Measurements from ENCODE around the gene CORO2B. TPM values are rescaled to one million over a fixed set of nuclear protein-coding genes. Genes with fewer than 3 reads are reported as not detected.

CORO2B gene
- total and polyA plus RNA-seq, 8 donors = 3.0 to 27.7 (median 21.0) TPM

DNA sequence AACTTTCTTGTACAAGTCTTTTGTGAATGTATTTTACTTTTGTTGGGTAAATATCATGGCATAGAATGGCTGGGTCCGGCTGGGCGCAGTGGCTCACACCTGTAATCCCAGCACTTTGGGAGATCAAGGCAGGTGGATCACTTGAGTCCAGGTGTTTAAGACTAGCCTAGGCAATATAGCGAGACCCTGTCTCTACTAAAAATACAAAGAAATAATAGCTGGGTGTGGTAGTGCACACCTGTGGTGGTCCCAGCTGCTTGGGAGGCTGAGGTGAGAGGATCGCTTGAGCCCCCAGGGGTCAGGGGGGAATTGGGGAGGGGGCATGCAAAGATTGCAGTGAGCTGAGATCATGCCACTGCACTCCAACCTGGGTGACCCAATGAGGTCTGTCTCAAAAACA is 189.0 kb downstream of the CORO2B start:
- Histone ChIP-seq H3K27ac (no peak overlapping the region), H3K36me3 (no peaks in the 10 kb centered on the region), H3K9me3 (no peaks in the 10 kb centered on the region), H3K4me3 (no peak overlapping the region), H3K27me3 (no peaks in the 10 kb centered on the region), H3K4me1 (no peaks in the 10 kb centered on the region)
- DNase-seq = no peak
- intact Hi-C loops (cut with DNase I) = no loop called here
- no peak for ATAC-seq
- TF ChIP-seq, protein P1, sequence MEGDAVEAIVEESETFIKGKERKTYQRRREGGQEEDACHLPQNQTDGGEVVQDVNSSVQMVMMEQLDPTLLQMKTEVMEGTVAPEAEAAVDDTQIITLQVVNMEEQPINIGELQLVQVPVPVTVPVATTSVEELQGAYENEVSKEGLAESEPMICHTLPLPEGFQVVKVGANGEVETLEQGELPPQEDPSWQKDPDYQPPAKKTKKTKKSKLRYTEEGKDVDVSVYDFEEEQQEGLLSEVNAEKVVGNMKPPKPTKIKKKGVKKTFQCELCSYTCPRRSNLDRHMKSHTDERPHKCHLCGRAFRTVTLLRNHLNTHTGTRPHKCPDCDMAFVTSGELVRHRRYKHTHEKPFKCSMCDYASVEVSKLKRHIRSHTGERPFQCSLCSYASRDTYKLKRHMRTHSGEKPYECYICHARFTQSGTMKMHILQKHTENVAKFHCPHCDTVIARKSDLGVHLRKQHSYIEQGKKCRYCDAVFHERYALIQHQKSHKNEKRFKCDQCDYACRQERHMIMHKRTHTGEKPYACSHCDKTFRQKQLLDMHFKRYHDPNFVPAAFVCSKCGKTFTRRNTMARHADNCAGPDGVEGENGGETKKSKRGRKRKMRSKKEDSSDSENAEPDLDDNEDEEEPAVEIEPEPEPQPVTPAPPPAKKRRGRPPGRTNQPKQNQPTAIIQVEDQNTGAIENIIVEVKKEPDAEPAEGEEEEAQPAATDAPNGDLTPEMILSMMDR (IDR thresholded peaks at IDR 0.05) = no peak

DNA sequence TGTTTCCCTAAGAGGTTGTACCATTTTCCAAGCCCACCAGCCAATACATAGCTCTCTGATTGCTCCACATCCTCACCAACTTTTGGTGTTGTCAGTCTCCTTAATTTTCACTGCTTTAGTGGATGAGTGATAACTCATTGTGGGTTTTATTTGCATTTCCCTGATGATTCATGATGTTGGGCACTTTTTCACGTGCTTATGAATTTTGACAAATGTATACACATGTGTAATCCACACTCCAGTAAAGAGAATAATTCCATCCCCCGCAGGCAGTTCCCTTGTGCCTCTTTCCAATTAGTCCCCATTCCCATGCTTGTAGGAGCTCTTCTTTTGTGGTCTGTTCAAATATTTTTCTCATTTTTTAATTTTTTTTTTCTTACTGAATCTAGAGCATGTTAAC is 189.5 kb downstream of the CORO2B start:
- intact Hi-C loops (cut with DNase I) = no loop called here
- no peaks in the 10 kb centered on the region for H3K27me3 ChIP-seq
- H3K9me3 ChIP-seq = no peaks in the 10 kb centered on the region
- no peak overlapping the region for H3K4me3 ChIP-seq
- no peaks in the 10 kb centered on the region for H3K36me3 ChIP-seq
- no peak for DNase-seq
- H3K27ac ChIP-seq = no peak overlapping the region
- TF ChIP-seq, protein P1 (IDR thresholded peaks at IDR 0.05) = no peak
- H3K4me1 ChIP-seq = no peaks in the 10 kb centered on the region
- ATAC-seq = no peak

DNA sequence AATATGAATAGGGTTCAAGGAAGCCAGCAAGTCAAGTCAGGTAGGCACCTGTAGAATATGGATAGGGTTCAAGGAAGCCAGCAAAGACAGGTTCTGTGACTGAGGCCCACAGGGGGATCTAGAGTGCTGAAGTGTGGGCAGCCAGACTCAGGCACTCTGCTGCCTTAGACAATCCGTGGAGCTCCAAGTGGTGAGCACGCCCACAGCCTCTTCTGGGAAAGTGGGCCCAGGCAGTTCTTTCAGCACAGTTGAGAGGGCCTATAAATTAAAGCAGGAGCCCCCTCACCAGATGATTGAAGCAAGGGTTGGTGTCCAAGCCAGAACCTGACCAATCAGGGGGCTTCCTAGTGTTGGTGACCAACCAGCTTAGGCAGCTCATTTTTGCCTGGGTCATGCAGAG is 190.9 kb downstream of the CORO2B start:
- DNase-seq (no peak), ATAC-seq (no peak)
- Histone ChIP-seq H3K4me1 (no peaks in the 10 kb centered on the region), H3K36me3 (no peaks in the 10 kb centered on the region), H3K4me3 (no peak overlapping the region), H3K9me3 (no peaks in the 10 kb centered on the region), H3K27me3 (no peaks in the 10 kb centered on the region), H3K27ac (no peak overlapping the region)
- TF ChIP-seq, protein P1 (IDR thresholded peaks at IDR 0.05) = no peak
- intact Hi-C loops (cut with DNase I) = loop anchor here in 1 of 2 donors (10.0 kb wide), 1 partner anchor 55 kb away; the partner anchor contains the start of gene ANP32A

DNA sequence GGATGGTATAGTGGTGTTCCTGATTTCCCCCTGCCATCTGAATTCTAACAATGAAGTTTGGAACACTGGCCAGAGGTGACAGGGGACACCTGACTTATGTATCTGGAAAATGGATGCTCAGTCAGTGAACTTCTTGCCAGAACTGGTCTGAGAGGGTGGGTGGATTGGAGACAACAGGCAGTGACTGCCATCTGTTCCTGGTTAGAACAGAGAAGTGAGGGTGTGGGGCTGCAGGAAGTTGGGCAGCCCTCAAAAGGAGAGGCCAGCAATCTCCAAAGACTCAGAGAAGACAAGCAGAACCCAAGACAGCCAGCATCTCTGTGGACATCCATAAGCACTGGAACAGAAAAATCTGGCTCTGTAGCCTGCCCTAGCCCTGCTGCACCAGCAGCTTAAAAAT is 191.4 kb downstream of the CORO2B start:
- H3K27ac ChIP-seq = no peak overlapping the region
- no peak overlapping the region for H3K4me3 ChIP-seq
- H3K27me3 ChIP-seq = no peaks in the 10 kb centered on the region
- ATAC-seq (no peak), DNase-seq (no peak)
- TF ChIP-seq, protein P1 (IDR thresholded peaks at IDR 0.05) = no peak
- H3K4me1 ChIP-seq = no peaks in the 10 kb centered on the region
- H3K36me3 ChIP-seq = no peaks in the 10 kb centered on the region
- H3K9me3 ChIP-seq = no peaks in the 10 kb centered on the region
- intact Hi-C loops (cut with DNase I) = loop anchor here in 1 of 2 donors (10.0 kb wide), 1 partner anchor 55 kb away; the partner anchor contains the start of gene ANP32A

DNA sequence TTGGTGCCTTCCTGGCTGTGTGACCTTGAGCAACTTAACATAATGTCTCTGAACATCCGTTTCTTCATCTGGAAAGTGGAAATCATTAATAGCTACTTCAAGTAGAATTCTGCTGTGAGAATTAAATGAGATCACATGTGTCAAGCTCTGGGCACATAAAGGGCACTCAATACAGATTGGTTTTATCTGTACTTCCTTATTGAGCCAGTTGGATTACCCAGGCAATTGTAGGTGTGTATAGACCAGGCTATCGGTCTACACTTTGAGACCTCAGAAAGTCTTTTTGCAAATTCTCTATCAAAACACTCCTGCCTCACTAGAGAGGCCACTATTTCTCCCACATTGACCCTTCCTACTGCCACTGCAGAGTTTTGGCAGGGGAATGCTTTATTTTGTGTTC is 194.2 kb downstream of the CORO2B start:
- H3K27me3 ChIP-seq = no peaks in the 10 kb centered on the region
- no peak overlapping the region for H3K27ac ChIP-seq
- DNase-seq (no peak), ATAC-seq (no peak)
- intact Hi-C loops (cut with DNase I) = loop anchor here in 1 of 2 donors (10.0 kb wide), 1 partner anchor 52 kb away; the partner anchor contains the start of gene ANP32A
- no peaks in the 10 kb centered on the region for H3K9me3 ChIP-seq
- H3K4me3 ChIP-seq = no peak overlapping the region
- H3K4me1 ChIP-seq = peaks cover 0 to 12% of the 10 kb centered on the region in 2 donors
- TF ChIP-seq, protein P1 (IDR thresholded peaks at IDR 0.05) = no peak
- peaks cover 0 to 8% of the 10 kb centered on the region in 2 donors for H3K36me3 ChIP-seq
